Panc1 (cell line): ENCODE results near the gene VIT. TPM values are rescaled to one million over a fixed set of nuclear protein-coding genes. Genes with fewer than 3 reads are reported as not detected.

ENCODE experiments used
- ATAC-seq: fragments of 200-7000 bp; cut with Tn5 transposase; 2 replicates; pipeline ENCODE4 v1.9.1; 2020; ENCODE audit warnings: mild to moderate bottlenecking, moderate library complexity
- BruUV-seq: library from RNA; stranded (reverse); fragments of 400-500 nt; replicated peaks from 2 replicates; lab custom pipeline; 2021; lab: Mats Ljungman, UMichigan
- CTCF ChIA-PET: fragments of 300-600 bp; sonication (Branson Sonifier 250); formaldehyde crosslinking; loops from one replicate; lab custom pipeline; 2022; ENCODE audit warnings: antibody characterized with exemption; lab: Charles Lee
- POLR2A ChIA-PET: fragments of 300-600 bp; sonication (Branson Sonifier 250); formaldehyde crosslinking; loops from one replicate; lab custom pipeline; 2022; ENCODE audit warnings: antibody characterized with exemption; lab: Charles Lee
- DNase-seq: peaks from one replicate; pipeline ENCODE4 v3.0.0-alpha.2; 2010; ENCODE audit warnings: low read depth, low spot score
- H3K27ac ChIP-seq: 2 replicates; pipeline ENCODE4 v1.5.1; 2011; ENCODE audit warnings: mild to moderate bottlenecking, low read length, inconsistent platforms
- H3K27me3 ChIP-seq: fragments of 200-500 bp; sonication (Bioruptor generic); 2 replicates; pipeline ENCODE4 v1.6.0; 2014; ENCODE audit warnings: low read length, inconsistent platforms; ENCODE audit not compliant: control insufficient read depth, insufficient read depth
- H3K36me3 ChIP-seq: fragments of 200-500 bp; sonication (Bioruptor generic); 2 replicates; pipeline ENCODE4 v1.5.1; 2014; ENCODE audit warnings: inconsistent platforms, mild to moderate bottlenecking, low read length, moderate library complexity; ENCODE audit not compliant: control insufficient read depth, insufficient read depth
- H3K4me1 ChIP-seq: 2 replicates; pipeline ENCODE4 v1.5.1; 2011; ENCODE audit warnings: inconsistent platforms, mild to moderate bottlenecking, low read length, moderate library complexity; ENCODE audit not compliant: control insufficient read depth, insufficient read depth
- H3K4me3 ChIP-seq, 2 experiments: 2 replicates each; pipeline ENCODE4 v1.5.1; 2011 to 2012; ENCODE audit warnings: low read depth in 2 of 2, low read length in 2 of 2, mild to moderate bottlenecking in 2 of 2, inconsistent platforms in 1 of 2, moderate library complexity in 1 of 2
- H3K9me3 ChIP-seq: fragments of 200-500 bp; sonication (Bioruptor generic); 2 replicates; pipeline ENCODE4 v1.5.1; 2014; ENCODE audit warnings: low read depth, mild to moderate bottlenecking, inconsistent platforms, low read length, moderate library complexity; ENCODE audit not compliant: control insufficient read depth, insufficient read depth
- CTCF ChIP-seq: fragments of 450-650 bp; IDR thresholded peaks from 2 replicates; pipeline ENCODE4 v1.5.1; 2017; ENCODE audit warnings: mild to moderate bottlenecking
- POLR2AphosphoS5 ChIP-seq: IDR thresholded peaks from 2 replicates; pipeline ENCODE4 v1.6.1; 2012; ENCODE audit warnings: mild to moderate bottlenecking, low read depth, low read length, moderate library complexity
- SIN3A ChIP-seq: IDR thresholded peaks from 2 replicates; pipeline ENCODE4 v1.6.1; 2012; ENCODE audit warnings: low read depth, mild to moderate bottlenecking, low read length, moderate library complexity, borderline replicate concordance; ENCODE audit not compliant: insufficient read depth
- TCF7L2 ChIP-seq: IDR thresholded peaks from 2 replicates; pipeline ENCODE4 v1.6.1; 2011; ENCODE audit warnings: mild to moderate bottlenecking, low read depth, low read length, inconsistent platforms
- in situ Hi-C: cut with HindIII; loops from 2 replicates; pipeline ENCODE4 v1.10.0; 2016; ENCODE audit warnings: low sequenced_read_pairs, low pct_unique_long_range_greater_than_20kb
- intact Hi-C: fragments of 100-400 bp; cut with micrococcal nuclease; formaldehyde crosslinking; loops from one replicate; pipeline ENCODE4 v1.10.0; 2022; ENCODE audit not compliant: unreplicated experiment
- total RNA-seq: library from RNA; stranded (reverse); gene quantifications from one replicate; pipeline ENCODE4 v1.2.1, GENCODE V29; 2021; ENCODE audit not compliant: unreplicated experiment
- TF ChIP-seq, protein P1 (sequence below), 2 experiments: IDR thresholded peaks; 2 replicates each; pipeline ENCODE4 v1.6.1; 2011 to 2012; ENCODE audit warnings: low read depth in 2 of 2, control low read depth in 1 of 2, low read length in 1 of 2, mild to moderate bottlenecking in 1 of 2, moderate library complexity in 1 of 2; ENCODE audit not compliant: insufficient read depth in 1 of 2

VIT gene
- total RNA-seq, 1 experiment from 2014 or later: 0.77 TPM

GRCh38 chr2:36733215-36733614, 36.7 kb downstream of the VIT start:
- BruUV-seq: no TSS peak
- ATAC-seq (no peak), DNase-seq (no peak)
- Histone ChIP-seq H3K4me1 (no peaks in the 10 kb centered on the region), H3K9me3 (no peaks in the 10 kb centered on the region), H3K36me3 (no peaks in the 10 kb centered on the region), H3K27me3 (no peaks in the 10 kb centered on the region), H3K27ac (peak overlapping the region; percentile 40; the same call in 1 of the 2 replicates), H3K4me3 (no peak overlapping the region)
- TF ChIP-seq, protein P1, sequence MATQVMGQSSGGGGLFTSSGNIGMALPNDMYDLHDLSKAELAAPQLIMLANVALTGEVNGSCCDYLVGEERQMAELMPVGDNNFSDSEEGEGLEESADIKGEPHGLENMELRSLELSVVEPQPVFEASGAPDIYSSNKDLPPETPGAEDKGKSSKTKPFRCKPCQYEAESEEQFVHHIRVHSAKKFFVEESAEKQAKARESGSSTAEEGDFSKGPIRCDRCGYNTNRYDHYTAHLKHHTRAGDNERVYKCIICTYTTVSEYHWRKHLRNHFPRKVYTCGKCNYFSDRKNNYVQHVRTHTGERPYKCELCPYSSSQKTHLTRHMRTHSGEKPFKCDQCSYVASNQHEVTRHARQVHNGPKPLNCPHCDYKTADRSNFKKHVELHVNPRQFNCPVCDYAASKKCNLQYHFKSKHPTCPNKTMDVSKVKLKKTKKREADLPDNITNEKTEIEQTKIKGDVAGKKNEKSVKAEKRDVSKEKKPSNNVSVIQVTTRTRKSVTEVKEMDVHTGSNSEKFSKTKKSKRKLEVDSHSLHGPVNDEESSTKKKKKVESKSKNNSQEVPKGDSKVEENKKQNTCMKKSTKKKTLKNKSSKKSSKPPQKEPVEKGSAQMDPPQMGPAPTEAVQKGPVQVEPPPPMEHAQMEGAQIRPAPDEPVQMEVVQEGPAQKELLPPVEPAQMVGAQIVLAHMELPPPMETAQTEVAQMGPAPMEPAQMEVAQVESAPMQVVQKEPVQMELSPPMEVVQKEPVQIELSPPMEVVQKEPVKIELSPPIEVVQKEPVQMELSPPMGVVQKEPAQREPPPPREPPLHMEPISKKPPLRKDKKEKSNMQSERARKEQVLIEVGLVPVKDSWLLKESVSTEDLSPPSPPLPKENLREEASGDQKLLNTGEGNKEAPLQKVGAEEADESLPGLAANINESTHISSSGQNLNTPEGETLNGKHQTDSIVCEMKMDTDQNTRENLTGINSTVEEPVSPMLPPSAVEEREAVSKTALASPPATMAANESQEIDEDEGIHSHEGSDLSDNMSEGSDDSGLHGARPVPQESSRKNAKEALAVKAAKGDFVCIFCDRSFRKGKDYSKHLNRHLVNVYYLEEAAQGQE (IDR thresholded peaks at IDR 0.05; ENCODE audit: insufficient read depth in 1 of 2, low read depth in 2 of 2, low read length in 1 of 2): no peak
- TF ChIP-seq SIN3A (no peak), POLR2AphosphoS5 (no peak), CTCF (no peak), TCF7L2 (no peak)
- in situ Hi-C loops: no loop called here
- POLR2A ChIA-PET: no interaction called here
- intact Hi-C loops: no loop called here
- CTCF ChIA-PET: no interaction called here

DNA sequence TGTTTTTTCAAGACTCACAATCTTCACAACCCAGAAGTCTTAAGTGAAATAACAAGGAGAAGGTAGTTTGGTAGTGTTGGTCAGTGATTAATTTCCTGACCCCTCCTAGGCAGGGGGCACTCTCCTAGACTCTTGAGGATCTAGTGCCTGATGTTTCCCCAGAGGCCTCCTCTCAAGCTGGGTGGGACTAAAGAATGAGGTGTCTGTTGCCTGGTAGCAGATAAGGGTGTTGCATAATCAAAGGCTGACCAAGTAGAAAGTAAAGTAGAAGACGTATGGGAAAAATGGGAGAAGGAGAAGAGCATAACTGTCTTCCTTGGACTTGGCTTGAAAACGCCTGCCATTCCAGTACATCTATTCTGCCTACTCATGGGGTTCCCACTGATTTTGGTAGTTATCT, 37.8 kb downstream of the VIT start:
- ChIA-PET POLR2A (no interaction called here), CTCF (no interaction called here)

More for the DNA sequence above, 37.8 kb downstream of the VIT start:
- Histone ChIP-seq H3K36me3 (no peaks in the 10 kb centered on the region), H3K27me3 (no peaks in the 10 kb centered on the region), H3K4me1 (no peaks in the 10 kb centered on the region), H3K9me3 (no peaks in the 10 kb centered on the region), H3K4me3 (no peak overlapping the region), H3K27ac (no peak overlapping the region)
- intact Hi-C loops (no loop called here), in situ Hi-C loops (no loop called here)
- BruUV-seq: no TSS peak
- DNase-seq: no peak
- ATAC-seq: no peak
- TF ChIP-seq CTCF (no peak), POLR2AphosphoS5 (no peak), TCF7L2 (no peak), SIN3A (no peak)
- TF ChIP-seq, protein P1 (IDR thresholded peaks at IDR 0.05; ENCODE audit: insufficient read depth in 1 of 2, low read depth in 2 of 2, low read length in 1 of 2): no peak
